ENCODE data around the gene MDK. TPM values are rescaled to one million over a fixed set of nuclear protein-coding genes. Genes with fewer than 3 reads are reported as not detected.
A peak's percentile ranks its signal among the peaks of the same experiment; 100 is the strongest.

MDK gene
- total RNA-seq, 1 donor from 2014 or later, result 5.4 TPM

DNA sequence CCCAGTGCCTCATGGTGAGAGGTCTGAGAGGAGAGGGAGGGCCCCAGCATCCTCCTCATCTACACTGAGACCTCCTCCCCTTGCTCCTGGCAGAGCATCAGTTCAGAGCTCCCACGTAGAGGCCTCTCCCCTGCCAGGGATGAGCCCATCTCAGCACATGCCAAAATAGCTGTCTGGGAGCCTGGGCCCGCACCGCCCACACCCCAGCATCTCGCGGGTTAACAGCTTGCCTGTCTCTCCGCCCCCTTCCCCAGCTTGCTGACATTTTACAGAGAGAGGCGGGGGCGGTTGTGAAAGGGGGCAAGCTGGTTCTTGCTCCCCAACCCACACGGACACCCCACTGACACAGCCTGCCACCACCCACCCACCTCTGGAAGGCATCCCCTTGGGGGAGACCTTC is 27.8 kb upstream of the MDK start:
- Mint-ChIP-seq H3K9me3 (no peaks in the 10 kb centered on the region), H3K36me3 (ENCODE audit: low read depth) (peaks cover 8% of the 10 kb centered on the region), H3K27ac (peak overlapping the region; percentile 59), H3K27me3 (no peaks in the 10 kb centered on the region), H3K4me3 (peak overlapping the region; percentile 86), H3K4me1 (peaks cover 53% of the 10 kb centered on the region)
- peak; percentile 73 for DNase-seq
- intact Hi-C loops (cut with micrococcal nuclease), result no loop called here

DNA sequence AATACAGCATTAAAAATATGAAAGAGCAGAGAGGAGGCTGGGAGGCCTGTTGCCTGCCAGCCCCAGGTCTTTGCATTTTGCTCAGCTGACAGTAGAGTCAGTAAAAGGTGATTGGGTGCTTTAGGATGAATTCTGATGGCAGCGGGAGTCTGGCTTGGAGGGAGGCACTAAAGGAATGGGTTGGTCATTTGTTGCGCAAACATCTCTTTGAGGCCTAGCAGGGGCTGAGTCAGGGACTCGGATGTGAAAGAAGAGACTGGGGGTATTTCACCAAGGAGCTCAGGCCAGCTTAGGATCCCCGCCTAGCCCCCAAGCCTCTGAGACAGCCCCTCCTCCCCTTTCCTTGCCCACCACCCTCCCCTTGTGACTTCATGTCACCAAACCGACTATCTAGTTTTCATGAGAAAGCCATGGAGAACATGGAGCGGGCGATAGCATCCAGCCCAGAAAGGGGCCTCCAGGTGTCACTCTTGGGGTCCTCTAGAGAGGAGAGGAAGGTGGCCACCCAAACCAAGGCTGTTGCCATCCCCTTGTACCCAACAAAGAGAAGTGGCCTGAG is 24.5 kb upstream of the MDK start:
- H3K4me3 Mint-ChIP-seq, result no peak overlapping the region
- no peak for DNase-seq
- peaks cover 39% of the 10 kb centered on the region for H3K4me1 Mint-ChIP-seq

DNA sequence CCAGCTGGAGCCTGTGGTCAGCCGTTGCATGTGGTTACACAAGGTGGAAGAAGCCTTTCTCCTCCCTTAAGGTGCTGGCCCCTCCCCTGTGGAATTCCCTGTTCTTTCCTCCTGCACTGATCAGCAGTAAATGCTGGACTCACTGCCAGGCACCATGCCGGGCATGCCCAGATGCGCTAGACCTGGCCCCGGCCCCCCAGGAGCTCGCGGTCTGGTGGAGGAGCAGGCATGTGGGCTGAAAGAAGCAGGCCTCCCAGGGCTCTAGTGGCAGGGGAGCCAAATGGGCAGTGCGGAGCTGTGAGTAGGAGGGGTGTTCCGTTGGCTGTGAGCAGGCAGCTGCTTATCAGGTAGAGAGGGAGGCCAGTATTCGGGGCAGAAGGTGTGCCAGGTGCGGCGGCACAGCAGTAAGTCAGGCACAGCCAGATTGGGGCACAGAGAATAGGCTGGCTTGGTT is 24.0 kb upstream of the MDK start:
- no peak for DNase-seq
- Mint-ChIP-seq H3K9me3 (no peaks in the 10 kb centered on the region), H3K27ac (no peak overlapping the region), H3K4me3 (no peak overlapping the region), H3K27me3 (no peaks in the 10 kb centered on the region), H3K4me1 (peaks cover 40% of the 10 kb centered on the region), H3K36me3 (ENCODE audit: low read depth) (peaks cover 4% of the 10 kb centered on the region)
- intact Hi-C loops (cut with micrococcal nuclease), result no loop called here

More for the DNA sequence above, 24.5 kb upstream of the MDK start:
- Mint-ChIP-seq H3K36me3 (ENCODE audit: low read depth) (peaks cover 4% of the 10 kb centered on the region), H3K27me3 (no peaks in the 10 kb centered on the region), H3K9me3 (no peaks in the 10 kb centered on the region), H3K27ac (no peak overlapping the region)
- intact Hi-C loops (cut with micrococcal nuclease), result no loop called here

GRCh38 chr11:46359953-46360352 is 21.5 kb upstream of the MDK start:
- no peak overlapping the region for H3K27ac Mint-ChIP-seq
- no peaks in the 10 kb centered on the region for H3K9me3 Mint-ChIP-seq
- no peaks in the 10 kb centered on the region for H3K27me3 Mint-ChIP-seq
- no peak for DNase-seq
- peaks cover 24% of the 10 kb centered on the region for H3K4me1 Mint-ChIP-seq
- H3K36me3 Mint-ChIP-seq (ENCODE audit: low read depth), result peaks cover 4% of the 10 kb centered on the region
- no peak overlapping the region for H3K4me3 Mint-ChIP-seq
- intact Hi-C loops (cut with micrococcal nuclease), result loop anchor here (2.0 kb wide), 1 partner anchor 21 kb away; the partner anchor contains the start of gene MDK

- H3K4me3 Mint-ChIP-seq, result peak overlapping the region; percentile 88
- no peak for DNase-seq
- no peaks in the 10 kb centered on the region for H3K9me3 Mint-ChIP-seq
- H3K36me3 Mint-ChIP-seq (ENCODE audit: low read depth), result peaks cover 4% of the 10 kb centered on the region
- H3K27ac Mint-ChIP-seq, result peak overlapping the region; percentile 80
- H3K27me3 Mint-ChIP-seq, result no peaks in the 10 kb centered on the region
- peaks cover 27% of the 10 kb centered on the region for H3K4me1 Mint-ChIP-seq
- intact Hi-C loops (cut with micrococcal nuclease), result loop anchor here (1.0 to 2.0 kb wide), 3 partner anchors 9 to 20 kb away; partner anchors contain the start of genes DGKZ and MDK
Observed at GRCh38 chr11:46360878-46361277, 20.6 kb upstream of the MDK start.

GRCh38 chr11:46361283-46362155 is 19.9 kb upstream of the MDK start:
- intact Hi-C loops (cut with micrococcal nuclease), result loop anchor here (1.0 to 2.0 kb wide), 3 partner anchors 9 to 19 kb away; partner anchors contain the start of genes DGKZ and MDK
- DNase-seq, result peak; percentile 89
- no peaks in the 10 kb centered on the region for H3K27me3 Mint-ChIP-seq
- H3K27ac Mint-ChIP-seq, result peak overlapping the region; percentile 80
- H3K4me1 Mint-ChIP-seq, result peaks cover 27% of the 10 kb centered on the region
- no peaks in the 10 kb centered on the region for H3K9me3 Mint-ChIP-seq
- peak overlapping the region; percentile 88 for H3K4me3 Mint-ChIP-seq
- peaks cover 4% of the 10 kb centered on the region for H3K36me3 Mint-ChIP-seq (ENCODE audit: low read depth)

GRCh38 chr11:46362156-46363030 is 19.1 kb upstream of the MDK start:
- H3K4me1 Mint-ChIP-seq, result peaks cover 27% of the 10 kb centered on the region
- DNase-seq, result no peak
- no peaks in the 10 kb centered on the region for H3K27me3 Mint-ChIP-seq
- H3K27ac Mint-ChIP-seq, result peak overlapping the region; percentile 41
- intact Hi-C loops (cut with micrococcal nuclease), result no loop called here
- no peaks in the 10 kb centered on the region for H3K9me3 Mint-ChIP-seq
- H3K36me3 Mint-ChIP-seq (ENCODE audit: low read depth), result peaks cover 6% of the 10 kb centered on the region
- peak overlapping the region; percentile 88 for H3K4me3 Mint-ChIP-seq

DNA sequence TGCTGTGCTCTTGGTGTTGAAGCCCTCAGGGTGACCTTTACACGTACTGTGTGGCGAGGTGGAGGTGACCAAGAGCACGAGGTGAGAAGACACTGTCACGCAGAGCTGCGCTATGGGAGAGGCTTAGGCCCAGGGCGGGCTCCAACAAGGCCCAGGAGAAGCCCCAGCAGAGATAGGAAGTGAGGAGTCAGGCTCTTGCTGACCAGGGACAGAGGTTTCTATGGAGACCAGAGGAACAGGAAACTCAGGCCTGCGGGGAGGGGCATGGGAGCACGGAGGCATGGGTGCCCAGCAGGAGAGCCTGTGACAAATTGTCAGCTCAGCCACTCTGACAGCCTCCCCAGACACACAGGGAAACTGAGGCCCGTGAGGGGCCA is 18.4 kb upstream of the MDK start:
- H3K4me1 Mint-ChIP-seq, result peaks cover 29% of the 10 kb centered on the region
- no peaks in the 10 kb centered on the region for H3K27me3 Mint-ChIP-seq
- no peak overlapping the region for H3K27ac Mint-ChIP-seq
- intact Hi-C loops (cut with micrococcal nuclease), result no loop called here
- peak overlapping the region; percentile 88 for H3K4me3 Mint-ChIP-seq
- no peak for DNase-seq
- no peaks in the 10 kb centered on the region for H3K9me3 Mint-ChIP-seq
- H3K36me3 Mint-ChIP-seq (ENCODE audit: low read depth), result peaks cover 6% of the 10 kb centered on the region

- no peak for DNase-seq
- intact Hi-C loops (cut with micrococcal nuclease), result no loop called here
- Mint-ChIP-seq H3K9me3 (no peaks in the 10 kb centered on the region), H3K27me3 (no peaks in the 10 kb centered on the region), H3K27ac (no peak overlapping the region), H3K36me3 (ENCODE audit: low read depth) (peaks cover 8% of the 10 kb centered on the region), H3K4me3 (no peak overlapping the region), H3K4me1 (peaks cover 29% of the 10 kb centered on the region)
Observed at GRCh38 chr11:46363455-46364005, 17.9 kb upstream of the MDK start.

GRCh38 chr11:46364056-46364455 is 17.4 kb upstream of the MDK start:
- no peaks in the 10 kb centered on the region for H3K9me3 Mint-ChIP-seq
- H3K4me3 Mint-ChIP-seq, result no peak overlapping the region
- DNase-seq, result no peak
- no peaks in the 10 kb centered on the region for H3K27me3 Mint-ChIP-seq
- H3K36me3 Mint-ChIP-seq (ENCODE audit: low read depth), result peaks cover 12% of the 10 kb centered on the region
- peaks cover 29% of the 10 kb centered on the region for H3K4me1 Mint-ChIP-seq
- H3K27ac Mint-ChIP-seq, result no peak overlapping the region
- intact Hi-C loops (cut with micrococcal nuclease), result no loop called here

GRCh38 chr11:46364791-46365190 is 16.7 kb upstream of the MDK start:
- Mint-ChIP-seq H3K4me3 (no peak overlapping the region), H3K36me3 (ENCODE audit: low read depth) (peaks cover 18% of the 10 kb centered on the region), H3K27me3 (no peaks in the 10 kb centered on the region), H3K9me3 (no peaks in the 10 kb centered on the region), H3K4me1 (peaks cover 30% of the 10 kb centered on the region), H3K27ac (peak overlapping the region; percentile 4)
- DNase-seq, result no peak
- intact Hi-C loops (cut with micrococcal nuclease), result loop anchor here (5.0 kb wide), 1 partner anchor 127 kb away; no protein-coding TSS in a partner anchor

GRCh38 chr11:46366260-46366659 is 15.2 kb upstream of the MDK start:
- no peak overlapping the region for H3K4me3 Mint-ChIP-seq
- no peaks in the 10 kb centered on the region for H3K9me3 Mint-ChIP-seq
- H3K36me3 Mint-ChIP-seq (ENCODE audit: low read depth), result peaks cover 25% of the 10 kb centered on the region
- H3K4me1 Mint-ChIP-seq, result peaks cover 22% of the 10 kb centered on the region
- intact Hi-C loops (cut with micrococcal nuclease), result loop anchor here (5.0 kb wide), 1 partner anchor 129 kb away; no protein-coding TSS in a partner anchor
- no peaks in the 10 kb centered on the region for H3K27me3 Mint-ChIP-seq
- no peak for DNase-seq
- H3K27ac Mint-ChIP-seq, result no peak overlapping the region

DNA sequence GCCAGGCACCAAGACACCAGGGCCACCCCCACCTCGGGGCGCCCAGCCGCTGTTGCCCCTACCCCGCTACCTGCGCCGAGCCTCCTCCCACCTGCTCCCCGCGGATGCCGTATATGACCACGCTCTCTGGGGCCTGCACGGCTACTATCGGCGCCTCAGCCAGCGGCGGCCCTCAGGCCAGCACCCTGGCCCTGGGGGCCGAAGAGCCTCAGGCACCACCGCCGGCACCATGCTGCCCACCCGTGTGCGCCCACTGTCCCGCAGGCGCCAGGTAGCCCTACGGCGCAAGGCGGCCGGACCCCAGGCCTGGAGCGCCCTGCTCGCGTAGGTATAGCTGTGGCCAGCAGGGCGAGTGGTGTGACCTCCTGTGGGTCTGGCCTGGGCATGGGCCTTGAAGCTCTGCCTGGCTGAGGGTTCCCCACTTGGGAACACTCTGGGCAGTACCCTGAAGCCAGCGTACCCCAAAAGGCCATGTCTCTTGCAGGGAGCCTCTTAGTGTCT is 14.8 kb upstream of the MDK start:
- Mint-ChIP-seq H3K4me3 (no peak overlapping the region), H3K27ac (no peak overlapping the region), H3K9me3 (no peaks in the 10 kb centered on the region), H3K27me3 (no peaks in the 10 kb centered on the region), H3K36me3 (ENCODE audit: low read depth) (peaks cover 27% of the 10 kb centered on the region), H3K4me1 (peaks cover 20% of the 10 kb centered on the region)
- DNase-seq, result no peak
- intact Hi-C loops (cut with micrococcal nuclease), result loop anchor here (1.0 to 5.0 kb wide), 2 partner anchors 14 to 129 kb away; no protein-coding TSS in a partner anchor
